GM21360 (cell line): ENCODE data around the gene CCDC192.

Experiments used
- ATAC-seq: cut with Tn5 transposase; IDR thresholded peaks from one replicate; pipeline ENCODE4 v1.9.1; 2021; ENCODE audit warnings: mild to moderate bottlenecking, moderate library complexity; ENCODE audit not compliant: unreplicated experiment

Gene CCDC192

DNA sequence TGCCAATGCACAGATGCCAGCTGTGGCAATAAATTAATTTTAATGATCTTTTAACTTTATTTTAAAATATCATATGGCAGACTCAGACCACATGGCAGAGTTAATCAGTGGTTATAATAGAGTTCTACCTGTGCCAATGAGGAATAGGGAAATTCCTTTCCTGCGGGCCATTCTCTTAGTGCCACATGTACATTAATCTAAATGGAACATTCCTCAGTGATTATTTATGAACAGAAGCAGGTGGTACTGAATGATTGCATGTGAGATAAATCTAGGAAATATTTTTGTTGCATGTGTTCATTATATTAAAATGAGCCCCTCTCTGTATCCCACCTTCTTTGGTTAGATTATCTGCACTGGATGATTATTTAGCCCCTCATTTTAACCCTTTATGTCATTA is 102.3 kb downstream of the CCDC192 start:
- ATAC-seq: no peak

DNA sequence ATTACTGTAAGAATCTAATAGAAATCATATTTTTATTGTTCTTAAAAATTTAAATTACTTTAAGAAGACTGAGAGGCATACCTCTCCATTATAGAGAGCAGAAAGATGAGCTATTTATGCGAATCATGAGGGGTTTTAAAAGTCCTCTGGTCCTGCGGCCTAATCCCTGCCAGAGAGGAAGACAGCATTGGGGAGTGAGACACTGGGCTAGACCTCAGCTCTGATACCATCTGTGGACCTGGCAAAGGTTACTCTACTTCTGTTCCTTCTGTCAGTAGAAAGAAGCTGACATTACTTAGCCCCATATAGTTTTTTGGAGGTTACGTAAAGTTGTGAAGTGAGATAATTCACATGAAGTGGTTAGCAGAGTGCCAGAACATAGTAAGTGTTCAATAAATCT is 103.6 kb downstream of the CCDC192 start:
- no peak for ATAC-seq

DNA sequence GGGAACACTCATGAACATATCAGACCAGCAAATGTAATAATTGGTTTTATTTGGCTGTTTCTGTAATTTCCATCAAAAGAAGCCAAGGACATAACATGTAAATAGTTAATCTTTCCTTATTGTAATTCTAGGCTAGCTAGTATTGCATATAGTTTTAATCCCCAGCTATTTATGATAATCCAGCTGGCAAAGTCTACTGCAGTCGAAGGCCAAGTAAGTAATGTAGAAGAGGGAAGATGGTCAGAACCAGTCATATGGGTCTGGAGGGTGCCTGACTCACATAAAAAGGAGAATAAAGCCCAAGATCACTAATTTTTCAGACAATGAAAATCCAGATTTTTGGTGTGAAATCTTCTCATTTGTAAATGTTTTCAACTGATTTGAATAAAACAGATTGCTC is 106.3 kb downstream of the CCDC192 start:
- ATAC-seq: no peak

DNA sequence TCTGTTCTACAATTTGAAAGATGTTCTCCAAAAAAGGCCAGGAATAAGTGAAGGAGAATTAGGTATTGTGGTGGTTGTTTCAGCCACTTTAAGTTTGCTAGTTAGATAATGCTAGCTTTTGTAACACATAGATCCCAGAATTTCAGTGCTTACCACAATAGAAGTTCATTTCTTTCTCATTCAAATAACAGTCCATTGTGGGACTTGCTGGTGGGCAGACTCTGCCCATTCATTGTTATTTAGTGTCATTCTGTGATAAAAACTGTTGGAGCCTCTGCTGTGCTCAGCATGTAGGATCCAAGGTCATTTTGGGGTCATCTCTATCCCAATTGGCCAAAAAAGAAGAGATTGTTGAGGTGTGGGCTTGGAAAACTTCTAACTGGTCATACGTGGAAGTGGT is 106.8 kb downstream of the CCDC192 start:
- ATAC-seq: no peak

DNA sequence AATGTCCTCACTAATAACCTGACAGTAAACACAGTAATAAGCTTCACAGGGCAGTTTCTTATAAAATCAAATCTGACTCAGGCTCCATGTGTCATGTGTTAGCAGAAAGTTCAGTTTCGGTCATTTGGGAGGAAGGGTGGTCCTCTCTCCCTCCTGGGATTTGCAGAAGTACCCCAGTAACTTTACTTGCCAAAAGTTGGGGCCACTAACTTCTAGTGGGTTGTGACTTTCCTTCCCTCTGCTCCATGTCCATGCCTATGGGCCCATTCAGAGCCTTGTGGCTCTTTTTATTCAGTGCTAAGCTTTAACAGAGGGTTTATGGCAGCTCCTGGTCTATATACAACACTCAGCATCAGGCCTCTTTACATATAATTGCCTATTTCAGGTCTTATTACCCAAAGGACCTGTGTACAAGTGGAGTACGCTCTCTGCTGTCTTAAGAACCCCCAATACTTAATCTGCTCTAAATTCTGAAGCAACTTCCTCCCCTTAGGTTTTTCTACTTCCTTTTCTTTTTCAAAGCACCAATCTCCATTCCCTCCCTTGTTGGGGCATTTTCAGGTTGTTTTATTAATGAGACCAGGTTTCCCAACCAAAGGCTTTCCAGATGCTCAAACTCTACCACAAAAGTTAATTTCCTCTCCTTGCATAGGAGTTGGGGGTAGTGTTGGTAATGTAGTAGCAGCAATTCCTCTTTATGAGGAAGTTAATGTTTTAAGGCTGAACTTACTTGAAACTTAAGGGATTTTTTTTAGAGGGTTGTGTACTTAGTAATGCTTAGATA is 107.7 kb downstream of the CCDC192 start:
- ATAC-seq: no peak

DNA sequence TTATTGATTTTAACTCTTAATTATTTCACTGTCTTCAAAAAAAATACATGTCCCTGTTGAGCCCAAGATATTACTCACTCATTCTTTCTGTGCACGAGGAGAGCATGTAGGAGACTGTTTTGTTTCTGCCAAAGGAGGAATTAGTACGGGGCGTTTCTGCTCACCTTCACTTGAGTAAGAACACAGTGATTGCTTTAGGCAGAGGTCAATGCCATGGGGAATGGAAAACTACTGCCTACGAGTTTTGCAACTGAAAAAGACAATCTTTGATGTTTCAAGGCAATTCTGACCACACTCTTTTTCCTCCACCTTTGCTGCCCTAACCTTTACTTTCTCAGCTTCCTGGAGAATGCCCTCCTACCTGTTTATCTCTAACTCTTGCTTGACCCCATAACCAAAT is 109.4 kb downstream of the CCDC192 start:
- no peak for ATAC-seq

DNA sequence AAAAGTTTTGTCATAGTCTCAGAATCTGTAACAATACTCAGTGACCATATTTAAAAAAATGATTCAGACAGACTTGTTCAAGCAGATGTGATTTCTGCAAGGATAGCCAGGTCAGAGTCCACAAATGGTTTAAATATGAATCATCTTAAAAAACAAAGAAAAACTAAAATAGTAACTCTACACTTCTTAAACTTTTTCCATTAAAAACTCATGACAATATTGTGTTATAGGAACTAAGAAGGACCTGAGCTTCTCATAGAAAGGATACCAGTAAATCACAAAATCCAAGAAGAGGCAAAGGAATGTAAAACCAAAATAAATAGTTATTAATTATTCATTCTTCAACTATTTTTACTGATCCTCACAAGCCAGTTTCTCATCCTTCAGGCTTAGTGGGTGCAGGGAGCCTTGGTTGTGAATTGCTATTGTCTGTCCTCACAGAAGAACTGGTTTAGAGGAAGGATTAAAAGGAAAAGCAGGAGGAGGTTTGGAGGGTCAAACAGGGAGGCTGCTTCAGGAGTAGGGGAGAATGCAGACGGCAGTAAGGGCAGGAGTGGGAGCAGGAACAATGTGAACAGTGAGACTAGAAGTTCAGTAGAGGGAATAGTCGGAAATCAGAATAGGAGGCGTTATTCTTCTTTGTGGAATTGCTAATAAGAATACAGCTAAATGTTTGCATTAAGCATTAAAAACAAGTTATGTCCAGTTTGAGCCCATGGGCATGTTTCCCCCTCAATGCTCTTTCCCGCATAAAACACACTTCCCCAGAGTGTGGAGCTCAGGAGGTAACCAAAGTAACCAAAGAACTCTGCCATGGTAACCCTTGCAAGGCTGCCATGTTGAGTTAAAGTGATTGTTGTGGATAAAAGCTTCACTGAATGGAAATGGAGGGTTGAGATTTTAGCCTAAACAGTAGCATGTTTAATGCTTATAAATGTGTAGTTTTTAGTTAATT is 110.7 kb downstream of the CCDC192 start:
- ATAC-seq: no peak

DNA sequence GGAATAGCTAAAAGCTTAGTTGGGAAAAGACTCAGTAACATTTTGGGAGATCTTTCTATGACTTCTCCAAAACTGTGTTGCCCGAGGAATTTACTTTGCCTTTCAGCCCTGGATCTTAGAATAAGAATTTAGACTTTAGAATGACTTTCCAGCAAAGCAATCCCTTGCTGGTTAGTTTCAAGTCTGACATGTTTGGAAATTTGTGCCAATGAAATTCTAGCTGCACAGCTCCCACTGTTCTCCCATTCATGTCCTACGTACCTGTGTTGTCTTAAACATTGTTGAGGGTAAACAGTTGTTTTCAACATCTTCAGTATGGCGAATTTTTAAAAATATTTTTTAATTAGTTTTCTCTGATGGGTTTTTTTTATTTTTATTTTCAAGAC is 111.4 kb downstream of the CCDC192 start:
- no peak for ATAC-seq

DNA sequence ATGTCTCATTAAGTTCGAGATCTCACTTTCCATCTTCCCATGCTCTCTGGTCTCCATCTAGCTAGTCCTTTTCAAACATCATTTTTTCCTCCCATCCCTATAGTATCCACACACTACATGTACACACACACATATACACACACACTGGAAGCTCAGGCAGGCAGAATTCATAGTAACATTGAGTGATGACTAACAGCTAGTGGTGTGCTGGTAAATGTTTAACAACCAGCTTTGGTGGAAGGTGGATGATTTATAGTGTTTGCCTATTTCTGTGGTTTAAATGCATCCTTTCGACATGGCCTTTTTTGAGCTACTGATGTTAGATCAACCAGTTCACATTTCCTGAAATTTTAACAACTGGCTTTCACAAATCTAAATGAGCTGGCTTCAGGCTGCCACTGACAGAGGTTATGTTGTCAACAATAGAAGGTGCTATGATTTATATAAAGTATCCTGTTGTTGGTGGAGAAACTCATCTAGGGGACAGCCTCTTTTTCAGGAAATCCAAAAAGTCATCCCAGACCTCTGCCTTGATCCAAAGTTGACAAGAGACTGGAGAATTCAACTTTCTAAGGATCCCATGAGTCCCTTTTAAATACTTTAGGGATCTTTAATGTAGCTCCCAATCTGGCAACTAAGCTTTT is 117.8 kb downstream of the CCDC192 start:
- no peak for ATAC-seq

DNA sequence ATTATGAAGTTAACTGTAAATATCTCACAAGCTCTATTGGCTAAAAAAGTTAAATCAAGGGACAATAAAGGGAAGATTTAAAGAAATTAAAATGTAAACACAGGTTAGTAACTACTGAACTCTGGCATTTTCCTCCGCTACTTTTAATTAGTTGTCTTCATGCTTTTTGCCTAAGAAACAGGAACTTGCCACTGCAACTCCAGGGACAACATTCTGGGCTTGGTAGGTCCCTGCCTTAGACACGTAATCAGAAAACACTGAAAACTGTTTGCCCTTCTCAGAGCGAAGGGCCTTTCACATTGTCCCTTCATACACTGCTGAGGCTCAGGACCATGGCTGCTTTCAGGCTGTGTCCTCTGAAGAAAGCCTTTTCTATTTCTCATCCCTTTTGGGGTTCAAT is 118.7 kb downstream of the CCDC192 start:
- no peak for ATAC-seq

DNA sequence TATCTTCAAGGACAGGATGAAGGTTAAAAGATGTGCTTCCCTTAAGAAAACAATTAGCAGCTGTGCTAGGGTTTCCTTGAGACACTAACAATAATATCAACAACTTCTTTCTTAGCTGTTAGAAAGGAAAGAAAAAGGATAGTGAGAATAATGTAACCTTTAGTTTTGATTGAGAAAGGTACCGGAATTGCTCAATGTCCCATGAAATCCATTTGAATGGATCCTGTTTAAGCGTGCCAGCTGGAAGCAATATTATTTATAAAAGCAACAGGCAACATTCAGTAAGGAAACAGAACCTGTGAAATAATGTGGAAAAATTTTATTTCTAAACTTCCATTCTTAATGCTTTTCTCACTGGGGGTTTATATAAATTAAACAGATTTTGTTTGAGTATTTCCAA is 120.9 kb downstream of the CCDC192 start:
- no peak for ATAC-seq

DNA sequence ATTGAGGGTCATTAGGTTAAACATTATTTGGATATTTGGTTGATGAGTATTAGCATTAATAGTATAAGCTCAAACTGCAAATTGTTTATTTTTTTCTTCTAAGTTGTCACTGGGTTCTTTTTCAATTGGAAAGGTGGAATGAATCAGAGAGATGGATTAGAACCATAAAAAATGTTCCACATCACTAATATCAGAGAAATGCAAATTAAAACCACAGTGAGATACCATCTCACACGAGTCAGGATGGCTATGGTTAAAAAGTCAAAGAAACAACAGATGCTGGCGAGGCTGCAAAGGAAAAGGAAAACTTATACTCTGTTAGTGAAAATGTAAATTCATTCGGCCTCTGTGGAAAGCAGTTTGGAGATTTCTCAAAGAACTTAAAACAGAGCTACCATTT is 122.8 kb downstream of the CCDC192 start:
- ATAC-seq: no peak

DNA sequence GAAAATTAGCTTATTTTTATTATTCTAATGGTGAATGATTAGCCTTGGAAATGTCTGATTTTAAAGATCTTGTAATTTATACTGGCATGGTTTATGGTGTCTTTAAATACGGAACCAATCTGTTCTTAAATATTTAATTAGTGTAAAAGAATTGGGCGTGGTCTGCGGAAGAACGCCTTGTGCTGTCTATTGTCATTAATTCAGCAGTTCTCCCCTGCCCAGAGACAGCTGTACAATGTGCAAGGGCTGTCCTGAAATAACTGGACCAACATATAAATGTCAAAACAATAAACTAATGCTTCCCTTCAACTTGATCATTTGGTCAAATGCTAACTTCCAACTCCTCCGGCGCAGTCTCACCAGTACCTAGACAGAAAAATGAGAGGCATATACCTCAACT is 124.3 kb downstream of the CCDC192 start:
- ATAC-seq: no peak

DNA sequence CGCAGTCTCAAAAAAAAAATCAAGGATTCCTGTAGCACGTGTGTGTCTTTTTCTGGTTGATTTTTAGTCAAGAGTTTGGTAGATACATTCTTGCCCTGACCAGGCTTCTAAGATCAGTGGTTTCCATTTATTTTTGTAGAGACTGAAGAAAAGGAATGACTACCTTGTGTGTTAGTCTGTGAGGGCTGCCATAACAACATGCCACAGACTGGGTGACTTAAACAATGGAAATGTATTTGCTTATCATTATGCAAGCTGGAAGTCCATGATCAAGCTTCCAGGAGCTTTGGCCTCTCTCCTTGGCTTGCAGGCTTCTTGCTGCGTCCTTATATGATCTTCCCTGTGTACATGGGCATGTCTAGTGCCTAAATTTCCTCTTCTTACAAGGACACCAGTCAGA is 127.0 kb downstream of the CCDC192 start:
- no peak for ATAC-seq

DNA sequence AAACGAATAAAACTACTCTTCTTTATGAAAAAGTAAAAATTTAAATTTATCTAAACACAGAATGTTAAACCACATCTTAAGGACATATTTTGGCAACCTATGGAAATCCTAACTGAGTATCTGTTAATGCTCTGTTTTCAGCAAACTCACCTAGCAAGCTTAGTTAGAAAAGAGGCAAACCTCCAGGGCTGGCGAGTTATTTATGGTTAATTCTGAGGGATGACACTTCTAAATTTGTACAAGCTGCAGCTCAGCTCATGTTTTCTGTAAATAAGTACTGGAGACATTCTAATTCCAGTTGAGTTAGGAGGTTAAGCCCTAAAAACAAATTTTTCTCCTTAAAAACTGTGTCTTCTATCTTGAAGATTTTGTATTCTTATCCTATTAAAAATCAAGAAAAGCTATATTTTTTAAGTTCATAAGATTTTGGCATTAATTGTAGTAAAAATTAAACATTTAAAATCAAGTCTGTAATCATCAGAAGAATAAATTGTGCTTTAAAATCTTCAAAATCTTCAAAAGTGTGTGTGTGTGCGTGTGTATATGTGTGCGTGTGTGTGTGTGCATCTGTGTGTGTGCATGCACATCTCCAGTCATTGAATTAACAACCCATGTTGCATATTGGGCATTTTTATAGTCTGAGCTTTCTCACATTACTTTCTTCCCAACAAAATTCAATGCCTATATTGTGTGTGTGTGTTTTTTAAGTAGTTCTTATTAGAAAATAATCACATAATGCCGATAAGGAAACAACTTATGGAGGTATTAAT is 127.8 kb downstream of the CCDC192 start:
- ATAC-seq: no peak

DNA sequence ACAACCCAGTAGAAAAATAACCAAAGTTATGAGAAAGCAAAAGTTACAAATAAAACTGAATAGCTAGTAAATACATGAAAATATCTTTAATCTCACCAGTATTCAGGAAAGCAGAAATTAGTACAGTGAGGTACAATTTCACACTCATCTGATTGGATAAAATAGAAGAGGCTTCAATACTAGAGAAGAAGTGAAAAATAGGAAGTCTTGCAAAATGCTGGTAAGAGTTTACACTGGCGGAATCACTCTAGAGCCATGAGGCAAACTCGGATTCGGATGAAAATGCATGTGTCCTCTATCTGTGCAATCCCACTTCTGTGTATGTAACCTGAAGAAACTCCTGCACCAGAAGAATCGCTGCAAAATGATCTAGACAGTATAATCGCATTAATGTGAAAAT is 128.9 kb downstream of the CCDC192 start:
- no peak for ATAC-seq

DNA sequence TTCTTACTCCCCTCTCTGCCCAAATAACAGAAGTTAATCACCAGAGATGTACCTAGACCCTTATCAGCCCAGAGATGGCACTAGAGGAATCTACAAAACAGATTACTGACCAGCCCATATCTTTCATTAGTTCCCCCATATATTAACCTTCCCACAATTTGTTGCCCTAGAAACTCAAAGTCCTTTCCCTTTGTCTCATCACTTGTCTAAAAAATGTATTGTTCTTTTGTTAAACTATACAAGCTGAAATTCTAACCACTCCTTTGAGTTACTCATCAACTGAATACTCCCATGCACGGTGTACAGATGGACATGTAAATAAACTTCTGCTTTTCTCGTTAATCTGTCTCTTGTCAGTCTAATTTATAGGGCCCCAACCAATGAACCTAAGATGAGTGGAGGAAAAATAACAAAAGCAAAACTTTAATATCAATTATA is 130.9 kb downstream of the CCDC192 start:
- ATAC-seq: no peak

DNA sequence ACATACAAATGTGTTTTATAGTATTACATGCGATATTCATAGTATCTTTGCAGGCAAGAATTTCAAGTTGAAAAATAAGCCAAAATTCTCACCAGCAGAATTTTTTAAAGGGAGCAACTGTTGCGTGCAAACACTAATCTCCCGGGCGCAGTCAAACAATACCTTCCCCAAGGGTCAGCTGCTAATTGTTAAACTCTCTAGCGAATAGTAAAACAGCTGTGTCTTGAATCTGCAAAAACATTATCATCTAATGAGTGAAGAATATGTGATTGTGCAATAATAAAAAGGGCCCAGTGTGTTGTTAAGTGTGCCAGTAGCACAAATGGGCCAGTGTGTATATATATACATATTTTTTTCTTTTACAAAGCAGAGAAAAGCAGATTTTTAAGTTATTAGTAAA is 131.4 kb downstream of the CCDC192 start:
- no peak for ATAC-seq

DNA sequence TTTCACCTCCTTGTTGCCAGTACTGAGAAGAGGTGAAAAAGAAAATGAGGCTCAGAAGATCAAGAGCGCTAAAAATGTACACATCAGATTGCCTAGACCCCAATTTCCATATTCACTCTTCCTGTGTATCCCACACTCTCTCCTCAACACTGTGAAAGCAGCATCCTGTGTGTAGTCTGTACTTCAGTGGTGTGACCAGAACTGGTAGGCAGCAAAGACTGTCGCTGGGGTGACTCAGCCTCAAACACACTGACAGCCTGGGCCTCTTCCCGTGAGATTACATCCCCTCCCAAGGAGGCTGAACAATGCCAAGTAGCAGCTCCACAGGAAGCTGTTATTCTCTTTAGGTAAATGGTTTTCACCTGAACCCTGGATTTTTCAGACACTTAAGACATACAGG is 135.5 kb downstream of the CCDC192 start:
- no peak for ATAC-seq

DNA sequence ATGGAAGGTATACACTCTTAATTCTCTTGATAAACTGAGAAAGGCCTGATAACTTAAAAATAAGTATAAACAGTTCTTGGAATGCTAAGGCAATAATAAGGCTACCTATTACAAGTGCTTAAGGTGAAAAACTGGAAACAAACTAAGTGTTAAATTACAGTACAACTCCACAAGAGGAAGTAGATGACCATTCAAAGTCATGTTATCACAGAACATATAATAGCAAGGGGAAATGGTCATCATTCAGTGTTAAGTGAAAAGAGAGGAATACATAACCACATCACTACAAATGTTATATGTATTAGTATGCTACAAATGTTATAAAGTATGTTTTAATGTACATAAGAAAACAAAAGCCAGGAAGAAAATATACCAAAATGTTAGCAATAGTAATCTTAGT is 135.9 kb downstream of the CCDC192 start:
- ATAC-seq: no peak
